Esophagus squamous epithelium (tissue), 4 donors: ENCODE results near the gene CXCL11.

Source experiments
- CTCF ChIP-seq, 6 experiments: fragments of 450-650 bp in 4 of 6; fragments of 200-600 bp in 2 of 6; sonication (generic) in 2 of 6; IDR thresholded peaks; one replicate each; pipeline ENCODE4 v1.5.1; 2016 to 2019; ENCODE audit warnings: antibody characterized with exemption in 6 of 6, mild to moderate bottlenecking in 4 of 6, moderate library complexity in 4 of 6
- POLR2A ChIP-seq, 4 donors: fragments of 450-650 bp; IDR thresholded peaks; one replicate each; pipeline ENCODE4 v1.6.1; 2017; ENCODE audit warnings: antibody characterized with exemption in 4 of 4, mild to moderate bottlenecking in 4 of 4, moderate library complexity in 3 of 4

DNA sequence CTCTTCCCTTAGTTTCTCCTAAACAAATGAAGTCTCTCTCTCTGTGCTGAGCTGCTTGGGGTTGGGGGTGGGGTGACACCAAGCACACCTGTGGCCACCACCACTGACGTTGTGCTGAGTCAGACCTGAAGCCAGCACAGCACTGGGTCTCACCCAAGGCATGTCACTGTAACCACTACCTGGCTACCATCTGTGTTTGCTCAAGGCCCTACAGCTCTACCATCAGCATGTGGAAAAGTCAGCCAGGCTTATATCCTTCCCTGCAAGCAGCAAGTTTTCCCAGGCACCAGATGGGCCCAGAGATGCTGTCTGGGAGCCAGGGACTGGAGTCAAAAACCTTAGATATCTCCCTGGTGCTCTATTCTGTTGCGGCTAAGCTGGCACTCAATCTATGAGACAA is 19.5 kb downstream of the CXCL11 start:
- TF ChIP-seq CTCF (IDR thresholded peaks at IDR 0.05), result no peak
- TF ChIP-seq POLR2A (IDR thresholded peaks at IDR 0.05), result no peak
